ENCODE measurements around the gene GCNT1.

GCNT1 gene

GRCh38 chr9:76552751-76553455 is 93.9 kb downstream of the GCNT1 start:
- no peak for DNase-seq
- no peak overlapping the region for H3K4ac ChIP-seq (ENCODE audit: low read depth in 1 of 2, low read length in 2 of 2)
- no peak overlapping the region for H3K4me2 ChIP-seq (ENCODE audit: low read length, poor library complexity, severe bottlenecking)
- no peak overlapping the region for H2BK15ac ChIP-seq (ENCODE audit: low read depth, poor library complexity, severe bottlenecking)
- H2BK5ac ChIP-seq (ENCODE audit: low read depth, low read length, poor library complexity, severe bottlenecking), result no peak overlapping the region
- H3K14ac ChIP-seq (ENCODE audit: low read length in 2 of 2), result no peak overlapping the region
- H3K36me3 ChIP-seq (ENCODE audit: control insufficient read depth in 1 of 2, insufficient read depth in 2 of 2, low read depth in 1 of 2, low read length in 2 of 2), result no peaks in the 10 kb centered on the region
- no peak overlapping the region for H4K8ac ChIP-seq (ENCODE audit: low read length)
- H2BK12ac ChIP-seq (ENCODE audit: low read length in 2 of 2), result no peak overlapping the region
- WGBS, result 89% methylated on average over 10 of the region's 11 CpGs
- no peak overlapping the region for H3K23ac ChIP-seq (ENCODE audit: low read length in 2 of 2)
- H2BK120ac ChIP-seq (ENCODE audit: low read depth, low read length), result no peak overlapping the region
- H2AFZ ChIP-seq (ENCODE audit: low read depth, low read length), result no peak overlapping the region
- no peak overlapping the region for H4K91ac ChIP-seq (ENCODE audit: low read length)
- no peaks in the 10 kb centered on the region for H3K4me1 ChIP-seq (ENCODE audit: control insufficient read depth, insufficient read depth, low read depth, low read length)
- H3K27me3 ChIP-seq (ENCODE audit: control insufficient read depth in 1 of 2, insufficient read depth in 1 of 2, low read length in 2 of 2), result peaks cover 0 to 50% of the 10 kb centered on the region in 2 experiments
- no peaks in the 10 kb centered on the region for H3K79me1 ChIP-seq (replicated peaks; ENCODE audit: low read length, poor library complexity, severe bottlenecking)
- H3K4me3 ChIP-seq (ENCODE audit: insufficient read depth in 1 of 2, low read depth in 1 of 2, low read length in 2 of 2), result no peak overlapping the region
- H3K27ac ChIP-seq (ENCODE audit: low read length, poor library complexity, severe bottlenecking), result no peak overlapping the region
- H2AK5ac ChIP-seq (ENCODE audit: low read length, severe bottlenecking), result no peak overlapping the region
- no peak overlapping the region for H3K18ac ChIP-seq (ENCODE audit: low read depth in 1 of 2, low read length in 2 of 2)
- H3K9ac ChIP-seq (ENCODE audit: low read length), result no peak overlapping the region
- no peaks in the 10 kb centered on the region for H3K9me3 ChIP-seq (ENCODE audit: control insufficient read depth, low read length)

GRCh38 chr9:76553680-76554079 is 94.7 kb downstream of the GCNT1 start:
- Histone ChIP-seq H3K9ac (ENCODE audit: low read length) (no peak overlapping the region), H3K4me2 (ENCODE audit: low read length, poor library complexity, severe bottlenecking) (no peak overlapping the region), H4K8ac (ENCODE audit: low read length) (no peak overlapping the region), H2BK12ac (ENCODE audit: low read length in 2 of 2) (no peak overlapping the region), H3K27me3 (ENCODE audit: control insufficient read depth in 1 of 2, insufficient read depth in 1 of 2, low read length in 2 of 2) (peaks cover 0 to 42% of the 10 kb centered on the region in 2 experiments), H2BK120ac (ENCODE audit: low read depth, low read length) (no peak overlapping the region), H2BK15ac (ENCODE audit: low read depth, poor library complexity, severe bottlenecking) (no peak overlapping the region), H3K23ac (ENCODE audit: low read length in 2 of 2) (no peak overlapping the region), H3K4me1 (ENCODE audit: control insufficient read depth, insufficient read depth, low read depth, low read length) (no peaks in the 10 kb centered on the region), H3K9me3 (ENCODE audit: control insufficient read depth, low read length) (no peaks in the 10 kb centered on the region), H3K4me3 (ENCODE audit: insufficient read depth in 1 of 2, low read depth in 1 of 2, low read length in 2 of 2) (no peak overlapping the region), H3K27ac (ENCODE audit: low read length, poor library complexity, severe bottlenecking) (no peak overlapping the region), H2AFZ (ENCODE audit: low read depth, low read length) (no peak overlapping the region), H3K18ac (ENCODE audit: low read depth in 1 of 2, low read length in 2 of 2) (no peak overlapping the region), H2BK5ac (ENCODE audit: low read depth, low read length, poor library complexity, severe bottlenecking) (no peak overlapping the region), H3K79me1 (replicated peaks; ENCODE audit: low read length, poor library complexity, severe bottlenecking) (no peaks in the 10 kb centered on the region), H3K14ac (ENCODE audit: low read length in 2 of 2) (no peak overlapping the region), H3K36me3 (ENCODE audit: control insufficient read depth in 1 of 2, insufficient read depth in 2 of 2, low read depth in 1 of 2, low read length in 2 of 2) (no peaks in the 10 kb centered on the region), H3K4ac (ENCODE audit: low read depth in 1 of 2, low read length in 2 of 2) (no peak overlapping the region), H2AK5ac (ENCODE audit: low read length, severe bottlenecking) (no peak overlapping the region), H4K91ac (ENCODE audit: low read length) (no peak overlapping the region)
- WGBS, result 78% methylated on average over 5 of the region's 5 CpGs
- DNase-seq, result no peak

All from mesenchymal stem cell (in vitro differentiated cells and primary cell).